NB4 (cell line): ENCODE measurements around the gene MAB21L2.

ENCODE experiments used
- CTCF ChIP-seq: IDR thresholded peaks from one replicate; pipeline ENCODE4 v1.5.1; 2012; ENCODE audit warnings: low read depth, low read length
- MAX ChIP-seq: IDR thresholded peaks from 2 replicates; pipeline ENCODE4 v1.6.1; 2011; ENCODE audit warnings: low read depth, low read length
- MYC ChIP-seq: IDR thresholded peaks from 2 replicates; pipeline ENCODE4 v1.6.1; 2011; ENCODE audit warnings: low read depth, low read length
- POLR2A ChIP-seq: IDR thresholded peaks from 2 replicates; pipeline ENCODE4 v1.6.1; 2011; ENCODE audit warnings: mild to moderate bottlenecking; ENCODE audit not compliant: insufficient read length; ENCODE audit errors: extremely low read depth

GRCh38 chr4:150586162-150586810 lies 4.3 kb downstream of the MAB21L2 start:
- no peak for TF ChIP-seq POLR2A
- TF ChIP-seq CTCF, result no peak
- no peak for TF ChIP-seq MAX
- no peak for TF ChIP-seq MYC
